T-helper 1 cell (primary cell): ENCODE data around the gene SCUBE3.

Experiments
- DNase-seq, 5 donors: peaks; one replicate each; pipeline ENCODE4 v3.0.0-alpha.2; 2012 to 2020
- total RNA-seq, 4 donors: gene quantifications; one replicate each; lab custom pipeline; 2026; lab: John Stamatoyannopoulos, UW

SCUBE3 gene
- 0 reads per million in 4 donors for total RNA-seq

DNA sequence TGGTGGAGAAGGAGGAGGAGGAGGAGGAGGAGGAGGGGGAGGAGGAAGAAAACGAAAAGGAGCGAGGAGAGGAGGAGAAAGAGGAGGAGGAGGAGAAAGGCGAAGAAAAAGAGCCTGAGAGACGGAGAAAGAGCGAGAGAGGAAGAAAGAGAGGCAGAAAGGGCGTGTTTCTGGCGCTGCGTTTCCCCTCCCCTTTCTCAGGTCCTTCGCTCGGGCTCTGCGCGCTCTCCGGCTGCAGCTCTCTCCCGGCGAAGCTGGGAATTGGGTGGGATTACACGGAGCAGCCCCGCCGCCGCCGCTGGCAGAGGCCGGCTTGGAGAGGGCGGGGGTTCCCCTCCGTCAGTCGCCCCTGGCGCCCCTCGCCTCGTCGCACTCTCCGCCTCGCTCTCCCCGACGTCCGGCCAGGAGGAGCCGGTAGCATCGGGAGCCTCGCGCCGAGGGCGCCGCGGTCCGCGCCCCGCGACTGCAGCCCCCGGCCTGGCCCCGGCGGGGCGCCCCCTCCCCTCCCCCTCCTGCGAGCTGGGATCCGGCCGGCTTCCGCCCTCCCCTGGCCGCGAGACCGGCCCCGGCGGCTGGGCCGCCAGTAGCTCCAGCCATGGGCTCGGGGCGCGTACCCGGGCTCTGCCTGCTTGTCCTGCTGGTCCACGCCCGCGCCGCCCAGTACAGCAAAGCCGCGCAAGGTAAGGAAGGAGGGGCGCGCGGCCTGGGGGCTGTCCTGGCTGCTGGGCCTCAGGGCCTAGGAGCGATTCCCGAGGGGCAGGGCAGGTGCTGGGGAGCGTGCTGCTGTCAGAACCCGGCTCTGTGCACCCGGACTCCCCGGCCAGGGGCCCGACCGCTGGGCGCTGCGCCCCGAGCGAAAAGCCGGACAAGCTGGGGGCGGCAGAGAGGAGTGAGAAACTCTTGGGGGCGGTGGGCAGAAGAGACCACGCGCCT, at the start of gene SCUBE3:
Gene SCUBE3 (plus strand): TSS at position 133 of the 933 bp plus-strand sequence. CDS start 463 bp downstream, at position 596.
- peak in 1 of 5 donors; percentile 23 for DNase-seq

DNA sequence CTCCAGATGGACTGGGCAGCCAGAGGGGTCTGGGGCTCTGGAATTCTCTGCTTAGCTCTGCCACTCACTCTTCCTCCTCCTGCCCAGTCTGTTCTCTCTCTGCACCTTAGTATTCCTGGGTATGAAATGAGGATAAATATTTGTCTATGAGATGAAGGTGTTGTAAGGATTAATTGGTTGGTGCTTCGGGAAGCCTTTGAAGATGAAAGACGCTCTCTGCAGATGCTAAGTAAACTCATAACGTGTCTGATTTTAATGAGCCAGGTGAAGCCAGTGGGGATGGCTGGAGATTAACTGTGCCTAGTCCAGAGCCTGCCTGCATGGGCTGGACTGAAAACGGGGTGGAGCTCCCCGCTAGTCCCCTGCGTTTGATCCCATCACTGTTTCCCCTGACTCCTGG, 49.5 kb upstream of the SCUBE3 start:
- DNase-seq: no peak

DNA sequence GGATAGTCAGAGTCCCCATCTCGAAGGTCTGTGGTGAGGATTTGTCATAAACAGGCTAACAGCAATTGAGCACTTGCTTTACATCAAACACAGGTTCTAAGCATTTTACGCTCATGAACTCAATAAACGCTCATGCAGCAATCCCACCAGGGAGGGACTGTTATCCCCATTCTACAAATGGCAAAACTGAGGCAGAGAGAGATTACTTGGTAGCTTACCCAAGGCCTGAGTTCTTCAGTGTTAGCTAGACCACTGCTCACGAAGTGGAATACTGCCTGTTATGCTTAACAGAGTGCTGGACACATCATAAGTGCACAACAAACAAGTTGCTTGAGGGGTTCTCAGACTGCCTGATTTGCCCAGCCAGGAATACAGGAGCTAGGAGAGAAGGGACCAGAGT, 48.9 kb upstream of the SCUBE3 start:
- no peak for DNase-seq

GRCh38 chr6:35165630-35166071, 48.1 kb upstream of the SCUBE3 start:
- no peak for DNase-seq

DNA sequence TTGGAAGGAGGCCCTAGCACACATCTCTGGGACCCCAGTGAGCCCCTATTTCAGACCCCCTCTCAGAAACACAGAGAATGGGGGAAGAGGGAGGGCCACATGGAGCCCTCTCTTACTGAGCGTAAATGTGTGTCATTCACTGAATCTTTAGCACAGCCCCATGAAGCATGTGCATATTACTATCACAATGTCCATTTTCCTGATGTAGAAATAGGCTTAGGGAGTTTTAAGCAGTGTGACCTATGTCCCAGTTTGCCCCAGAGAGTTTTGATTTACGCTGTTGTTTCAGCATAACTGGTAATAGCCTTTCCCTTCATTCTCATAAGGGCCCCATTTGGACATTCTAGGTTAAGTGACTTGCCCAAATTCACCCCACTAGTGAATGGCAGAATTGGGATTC, 47.6 kb upstream of the SCUBE3 start:
- no peak for DNase-seq

GRCh38 chr6:35166520-35166919, 47.2 kb upstream of the SCUBE3 start:
- DNase-seq: no peak

DNA sequence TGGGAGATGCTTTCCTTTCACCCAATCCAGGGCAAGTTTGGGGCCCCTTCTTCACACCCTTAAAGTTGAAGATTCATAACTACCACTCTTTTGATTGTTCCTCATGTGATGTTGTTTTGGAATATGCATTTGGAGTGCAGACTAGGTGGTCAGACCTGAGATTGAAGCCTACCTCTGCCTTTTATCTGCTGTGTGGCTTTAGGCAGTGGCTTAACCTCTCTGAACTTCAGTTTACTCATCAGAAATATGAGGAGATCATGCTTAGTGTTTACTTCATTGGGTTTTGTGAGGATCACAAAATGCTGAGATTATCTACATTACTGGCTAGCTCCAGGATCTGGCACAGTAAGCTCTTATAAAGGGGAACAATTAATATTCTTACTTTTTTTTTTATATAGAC, 46.3 kb upstream of the SCUBE3 start:
- DNase-seq: no peak

- DNase-seq: no peak
Observed at GRCh38 chr6:35168461-35168861, 45.3 kb upstream of the SCUBE3 start.

GRCh38 chr6:35170166-35170565, 43.6 kb upstream of the SCUBE3 start:
- no peak for DNase-seq

DNA sequence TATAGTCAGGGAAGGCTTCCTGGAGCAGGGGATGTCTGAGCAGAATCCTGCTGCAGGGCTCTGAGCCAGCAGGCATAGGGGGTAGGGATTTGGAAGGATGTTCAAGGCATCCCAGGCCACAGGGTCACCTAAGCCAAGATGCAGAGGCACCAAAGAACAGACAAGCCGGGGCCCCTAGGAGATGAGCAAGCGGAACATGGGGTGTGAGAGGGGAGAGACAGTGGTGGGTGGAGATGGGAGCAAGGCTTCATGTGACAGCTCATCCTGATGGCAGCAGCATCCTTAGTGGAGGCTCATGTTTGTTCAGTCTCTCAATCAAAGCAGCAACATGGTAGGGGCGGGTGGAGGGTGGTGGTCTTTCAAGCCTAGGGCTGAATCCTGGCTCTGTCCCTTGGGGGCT, 42.9 kb upstream of the SCUBE3 start:
- no peak for DNase-seq

DNA sequence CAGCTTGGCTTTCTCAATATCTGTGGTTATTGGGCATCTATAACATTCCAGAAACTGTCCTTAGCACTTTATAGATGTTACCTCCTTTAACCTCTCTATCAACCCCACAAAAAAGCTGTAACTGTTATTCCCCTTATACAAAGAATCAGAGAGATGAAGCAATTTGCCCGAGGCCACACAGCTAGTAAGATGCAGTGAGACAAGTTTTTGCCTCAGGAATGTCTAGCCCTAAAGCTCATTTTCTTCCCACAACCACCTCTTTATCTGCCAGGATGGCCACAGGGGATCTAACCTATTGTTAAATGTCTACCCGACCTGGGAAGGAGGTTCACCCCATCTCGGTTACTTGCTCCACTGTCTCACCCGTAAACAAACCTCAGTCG, 40.7 kb upstream of the SCUBE3 start:
- DNase-seq: no peak

- DNase-seq: peak in 1 of 5 donors; percentile 59
Observed at GRCh38 chr6:35173427-35174087, 40.2 kb upstream of the SCUBE3 start.

DNA sequence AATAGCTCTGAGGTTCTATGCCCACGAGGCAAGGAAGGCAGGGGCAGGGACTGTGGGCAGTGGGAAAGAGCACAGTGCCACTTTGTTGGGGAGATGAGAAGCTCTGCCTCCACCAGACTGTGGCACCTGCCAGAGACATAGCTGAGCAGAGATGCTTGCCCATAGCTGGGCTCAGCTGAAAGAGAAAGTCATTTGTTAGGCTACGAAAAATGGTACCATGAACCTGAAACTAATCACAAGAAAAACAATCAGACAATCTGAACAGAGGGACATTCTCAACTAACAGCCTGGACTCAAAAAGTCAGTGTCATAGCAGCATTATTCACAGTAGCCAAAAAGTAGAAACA, 39.7 kb upstream of the SCUBE3 start:
- DNase-seq: no peak

DNA sequence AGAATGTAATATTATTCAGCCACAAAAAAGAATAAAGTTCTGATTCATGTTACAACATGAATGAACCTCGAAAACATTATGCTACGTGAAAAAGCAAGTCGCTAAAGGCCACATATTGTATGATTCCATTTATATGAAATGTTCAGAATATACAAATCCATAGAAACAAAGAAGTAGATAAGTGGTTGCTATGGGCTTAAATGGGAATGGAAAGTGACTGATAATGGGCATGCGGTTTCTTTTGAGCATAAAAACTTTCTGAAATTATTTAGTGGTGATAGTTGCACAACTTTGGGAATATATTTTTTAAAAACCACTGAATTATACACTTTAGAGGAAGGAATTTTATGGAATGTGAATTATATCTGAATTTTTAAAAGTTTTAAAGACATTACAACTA, 39.3 kb upstream of the SCUBE3 start:
- no peak for DNase-seq

DNA sequence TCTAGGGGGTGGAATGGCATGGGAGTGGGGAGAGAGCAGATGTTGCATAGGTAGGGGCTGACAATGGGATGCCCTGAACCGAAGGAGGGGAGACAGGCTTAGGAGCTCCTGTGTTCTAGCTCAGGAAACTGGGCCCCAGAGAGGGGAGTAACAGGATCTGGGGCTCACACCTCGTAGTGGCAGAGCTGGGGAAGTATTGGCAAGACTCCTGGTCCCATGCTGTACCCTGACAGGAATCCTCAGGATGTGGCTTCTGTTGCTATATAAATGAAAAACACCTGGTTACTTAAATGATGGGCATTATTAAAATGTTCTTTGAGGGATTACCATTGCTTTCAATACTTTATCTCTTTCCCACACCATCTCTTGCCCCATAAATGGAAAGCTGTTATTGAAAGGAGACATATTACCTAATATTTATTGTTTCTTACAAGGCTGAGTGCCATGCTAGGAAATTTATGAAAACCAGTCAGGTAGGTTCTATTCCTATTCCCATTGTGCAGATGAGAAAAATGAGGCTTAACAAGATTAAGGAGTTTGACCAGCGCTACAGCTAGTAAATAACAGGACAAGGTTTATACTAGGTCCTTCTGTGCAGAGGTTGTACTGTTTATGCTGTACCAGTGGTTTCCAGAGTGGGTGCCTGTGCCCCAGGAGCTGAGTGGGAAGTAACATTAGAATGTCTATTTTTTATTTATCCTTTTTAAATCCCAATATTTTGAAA, 37.3 kb upstream of the SCUBE3 start:
- DNase-seq: no peak

DNA sequence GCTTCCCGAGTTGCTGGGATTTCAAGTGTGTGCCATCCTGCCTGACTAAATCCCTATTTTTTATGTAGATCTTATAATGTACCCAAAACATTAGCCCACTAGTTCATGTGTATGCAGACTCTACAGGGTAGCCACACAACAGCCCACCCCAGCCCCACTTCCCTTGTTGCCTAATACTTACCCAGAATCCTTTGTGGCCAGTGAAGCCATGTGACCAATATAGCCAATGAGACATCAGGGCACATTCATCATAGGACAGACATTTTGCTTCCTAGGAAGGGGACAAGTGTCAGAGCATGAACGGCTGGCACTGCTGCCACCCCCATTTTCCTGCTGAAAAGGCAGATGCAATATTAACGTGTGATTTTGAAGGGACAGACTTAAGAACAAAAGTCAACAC, 36.6 kb upstream of the SCUBE3 start:
- no peak for DNase-seq

DNA sequence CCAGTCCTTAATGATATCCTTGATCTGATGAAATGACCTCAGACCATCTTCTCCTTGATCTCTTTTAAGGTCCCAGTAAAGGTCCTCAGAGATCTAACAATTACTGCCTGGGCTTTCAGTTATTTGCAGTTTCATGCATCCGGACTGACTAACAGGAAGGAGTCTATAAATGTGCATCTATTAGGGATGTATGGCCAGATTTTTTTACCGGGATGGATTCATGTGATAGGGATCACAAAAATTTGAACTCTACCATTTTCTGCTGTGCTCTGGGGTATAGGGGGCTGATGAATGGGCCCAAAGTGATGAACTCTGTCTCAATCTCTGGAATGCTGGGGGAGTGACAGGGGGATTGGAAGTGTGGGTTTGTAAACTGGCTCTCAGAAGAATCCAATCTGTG, 36.2 kb upstream of the SCUBE3 start:
- DNase-seq: no peak

DNA sequence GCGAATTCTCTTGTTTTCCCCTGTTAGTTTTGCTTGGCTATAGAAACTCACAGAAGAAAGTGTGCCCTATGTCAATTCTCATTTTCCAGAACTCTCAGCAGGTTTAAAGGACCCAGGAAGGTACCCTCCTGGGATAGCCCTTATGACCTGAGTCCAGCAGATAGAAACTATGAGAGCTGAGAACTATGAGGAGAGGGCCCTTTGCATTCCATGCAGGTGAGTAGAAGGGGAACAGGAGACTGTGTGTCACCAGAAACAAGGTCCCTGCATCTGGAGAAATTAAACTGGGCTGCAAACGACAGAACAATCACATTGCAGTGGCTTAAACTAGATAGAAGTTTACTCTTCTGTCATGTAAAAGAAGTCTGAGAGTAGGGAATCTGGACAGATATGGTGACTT, 35.7 kb upstream of the SCUBE3 start:
- DNase-seq: no peak

- DNase-seq: peak in 1 of 5 donors; percentile 12
Observed at GRCh38 chr6:35178932-35179832, 34.6 kb upstream of the SCUBE3 start.

DNA sequence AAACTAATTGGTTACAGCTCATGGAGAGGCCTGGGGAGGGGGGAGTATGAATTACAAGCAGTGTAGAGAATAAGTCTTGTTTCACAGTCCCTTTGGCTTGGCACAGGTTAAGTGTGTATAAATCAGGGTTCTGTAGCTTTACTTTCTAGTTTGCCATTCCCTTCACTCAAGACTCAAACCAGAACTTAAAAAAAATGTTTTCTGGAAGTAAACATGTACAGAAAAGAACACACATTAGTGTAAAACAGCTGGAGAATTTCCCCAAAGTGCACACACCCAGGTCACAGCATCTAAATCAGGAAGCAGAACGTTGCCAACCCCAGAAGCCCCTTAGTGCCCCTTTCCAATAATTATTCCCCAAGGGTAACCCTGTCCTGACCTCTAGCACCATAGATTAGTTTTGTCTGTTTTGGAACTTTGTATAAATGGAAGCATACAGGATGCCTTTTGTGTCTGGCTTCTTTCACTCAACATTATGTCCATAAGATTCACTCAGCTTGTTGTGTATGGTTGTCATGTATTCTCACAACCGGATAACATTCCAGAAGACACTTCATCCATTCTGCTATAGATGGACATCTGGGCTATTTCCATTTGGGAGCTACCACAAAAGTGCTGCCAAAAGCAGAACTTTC, 33.7 kb upstream of the SCUBE3 start:
- no peak for DNase-seq

GRCh38 chr6:35181308-35181932, 32.3 kb upstream of the SCUBE3 start:
- no peak for DNase-seq
